ENCODE data around the gene GLIS1.

The GLIS1 gene

GRCh38 chr1:53629101-53629691 is 109.8 kb downstream of the GLIS1 start:
- ChIA-PET CTCF (no interaction called here), POLR2A (no interaction called here)
- no peak for DNase-seq (ENCODE audit: extremely low spot score)
- TF ChIP-seq SUZ12 (IDR thresholded peaks at IDR 0.05) = no peak
- no peak for TF ChIP-seq ZNF384 (IDR thresholded peaks at IDR 0.05)
- TF ChIP-seq PKNOX1 (IDR thresholded peaks at IDR 0.05) = no peak
- no peak for TF ChIP-seq NFRKB (IDR thresholded peaks at IDR 0.05)
- TF ChIP-seq TARDBP (IDR thresholded peaks at IDR 0.05) = no peak
- TF ChIP-seq L3MBTL2 (conservative IDR thresholded peaks at IDR 0.05) = no peak
- TF ChIP-seq LEF1 (IDR thresholded peaks at IDR 0.05; ENCODE audit: borderline replicate concordance) = no peak
- no peak for TF ChIP-seq HDGF (IDR thresholded peaks at IDR 0.05; ENCODE audit: borderline replicate concordance)
- TF ChIP-seq FOXM1 (IDR thresholded peaks at IDR 0.05; ENCODE audit: borderline replicate concordance) = no peak
- TF ChIP-seq ARNT (IDR thresholded peaks at IDR 0.05) = no peak
- TF ChIP-seq CTBP1 (IDR thresholded peaks at IDR 0.05; ENCODE audit: borderline replicate concordance) = no peak
- TF ChIP-seq BHLHE40 (IDR thresholded peaks at IDR 0.05; ENCODE audit: borderline replicate concordance) = no peak
- TF ChIP-seq SP1 (IDR thresholded peaks at IDR 0.05) = no peak
- no peak for TF ChIP-seq FOXA1 (IDR thresholded peaks at IDR 0.05)
- no peak for TF ChIP-seq ELF4 (IDR thresholded peaks at IDR 0.05)

GRCh38 chr1:53628286-53628955 is 110.5 kb downstream of the GLIS1 start:
- no peak for TF ChIP-seq TARDBP (IDR thresholded peaks at IDR 0.05)
- no peak for TF ChIP-seq PKNOX1 (IDR thresholded peaks at IDR 0.05)
- no peak for TF ChIP-seq HDGF (IDR thresholded peaks at IDR 0.05; ENCODE audit: borderline replicate concordance)
- no peak for TF ChIP-seq ZNF384 (IDR thresholded peaks at IDR 0.05)
- TF ChIP-seq CTBP1 (IDR thresholded peaks at IDR 0.05; ENCODE audit: borderline replicate concordance) = no peak
- no peak for TF ChIP-seq FOXA1 (IDR thresholded peaks at IDR 0.05)
- no peak for TF ChIP-seq ELF4 (IDR thresholded peaks at IDR 0.05)
- ChIA-PET POLR2A (no interaction called here), CTCF (no interaction called here)
- DNase-seq (ENCODE audit: extremely low spot score) = no peak

GRCh38 chr1:53627666-53628065 is 111.3 kb downstream of the GLIS1 start:
- ChIA-PET CTCF (no interaction called here), POLR2A (no interaction called here)
- TF ChIP-seq BHLHE40 (IDR thresholded peaks at IDR 0.05; ENCODE audit: borderline replicate concordance) (no peak), FOXA1 (IDR thresholded peaks at IDR 0.05) (no peak), HDGF (IDR thresholded peaks at IDR 0.05; ENCODE audit: borderline replicate concordance) (no peak), FOXK2 (IDR thresholded peaks at IDR 0.05) (no peak), FOXM1 (IDR thresholded peaks at IDR 0.05; ENCODE audit: borderline replicate concordance) (no peak), ZNF384 (IDR thresholded peaks at IDR 0.05) (no peak), NFRKB (IDR thresholded peaks at IDR 0.05) (no peak), L3MBTL2 (conservative IDR thresholded peaks at IDR 0.05) (no peak), ELF4 (IDR thresholded peaks at IDR 0.05) (no peak), PKNOX1 (IDR thresholded peaks at IDR 0.05) (no peak), TARDBP (IDR thresholded peaks at IDR 0.05) (no peak), ARNT (IDR thresholded peaks at IDR 0.05) (no peak)
- DNase-seq (ENCODE audit: extremely low spot score) = no peak

- DNase-seq (ENCODE audit: extremely low spot score) = no peak
- CTCF ChIA-PET = no interaction called here
- POLR2A ChIA-PET = no interaction called here
- no peak for TF ChIP-seq FOXK2 (IDR thresholded peaks at IDR 0.05)
- TF ChIP-seq HDGF (IDR thresholded peaks at IDR 0.05; ENCODE audit: borderline replicate concordance) = no peak
- no peak for TF ChIP-seq SUZ12 (IDR thresholded peaks at IDR 0.05)
- TF ChIP-seq ELF4 (IDR thresholded peaks at IDR 0.05) = no peak
- no peak for TF ChIP-seq LEF1 (IDR thresholded peaks at IDR 0.05; ENCODE audit: borderline replicate concordance)
- no peak for TF ChIP-seq BHLHE40 (IDR thresholded peaks at IDR 0.05; ENCODE audit: borderline replicate concordance)
- TF ChIP-seq FOXM1 (IDR thresholded peaks at IDR 0.05; ENCODE audit: borderline replicate concordance) = no peak
Measured at GRCh38 chr1:53627031-53627430, 111.9 kb downstream of the GLIS1 start.

- TF ChIP-seq SUZ12 (IDR thresholded peaks at IDR 0.05) (no peak), SP1 (IDR thresholded peaks at IDR 0.05) (no peak), HDGF (IDR thresholded peaks at IDR 0.05; ENCODE audit: borderline replicate concordance) (no peak), PKNOX1 (IDR thresholded peaks at IDR 0.05) (no peak), ZNF384 (IDR thresholded peaks at IDR 0.05) (no peak), LEF1 (IDR thresholded peaks at IDR 0.05; ENCODE audit: borderline replicate concordance) (no peak), FOXM1 (IDR thresholded peaks at IDR 0.05; ENCODE audit: borderline replicate concordance) (no peak), L3MBTL2 (conservative IDR thresholded peaks at IDR 0.05) (no peak), CTBP1 (IDR thresholded peaks at IDR 0.05; ENCODE audit: borderline replicate concordance) (no peak), ELF4 (IDR thresholded peaks at IDR 0.05) (no peak), TARDBP (IDR thresholded peaks at IDR 0.05) (no peak), ARNT (IDR thresholded peaks at IDR 0.05) (no peak), FOXA1 (IDR thresholded peaks at IDR 0.05) (no peak), NFRKB (IDR thresholded peaks at IDR 0.05) (no peak), FOXK2 (IDR thresholded peaks at IDR 0.05) (no peak), BHLHE40 (IDR thresholded peaks at IDR 0.05; ENCODE audit: borderline replicate concordance) (no peak)
- POLR2A ChIA-PET = no interaction called here
- no peak for DNase-seq (ENCODE audit: extremely low spot score)
- CTCF ChIA-PET = interaction anchor here (1.3 kb wide), 1 partner anchor 26 kb away, joined by 5 read pairs; no protein-coding TSS in a partner anchor
Measured at GRCh38 chr1:53626616-53627015, 112.3 kb downstream of the GLIS1 start.
